Epithelial cell of esophagus (primary cell): ENCODE results near the gene DMC1.
"Not testable (repeated sequence)": the region's sequence is repeated elsewhere in the genome, so short reads cannot be mapped to it uniquely, and the experiment has no call there.

Experiments
- DNase-seq: peaks from one replicate; pipeline ENCODE4 v3.0.0; 2010; ENCODE audit warnings: low read depth
- H3K4me3 ChIP-seq: 2 replicates; pipeline ENCODE4 v1.5.1; 2011; ENCODE audit warnings: mild to moderate bottlenecking, low read length, control low read depth
- TF ChIP-seq, protein P1 (sequence below): IDR thresholded peaks from 2 replicates; pipeline ENCODE4 v1.5.1; 2011; ENCODE audit warnings: low read depth, mild to moderate bottlenecking, low read length, control low read depth, inconsistent platforms; ENCODE audit not compliant: insufficient read depth; ENCODE audit errors: missing control alignments

The DMC1 gene

GRCh38 chr22:38601221-38601764 lies 31.3 kb upstream of the DMC1 start:
- DNase-seq: no peak
- H3K4me3 ChIP-seq: no peak overlapping the region
- TF ChIP-seq, protein P1, sequence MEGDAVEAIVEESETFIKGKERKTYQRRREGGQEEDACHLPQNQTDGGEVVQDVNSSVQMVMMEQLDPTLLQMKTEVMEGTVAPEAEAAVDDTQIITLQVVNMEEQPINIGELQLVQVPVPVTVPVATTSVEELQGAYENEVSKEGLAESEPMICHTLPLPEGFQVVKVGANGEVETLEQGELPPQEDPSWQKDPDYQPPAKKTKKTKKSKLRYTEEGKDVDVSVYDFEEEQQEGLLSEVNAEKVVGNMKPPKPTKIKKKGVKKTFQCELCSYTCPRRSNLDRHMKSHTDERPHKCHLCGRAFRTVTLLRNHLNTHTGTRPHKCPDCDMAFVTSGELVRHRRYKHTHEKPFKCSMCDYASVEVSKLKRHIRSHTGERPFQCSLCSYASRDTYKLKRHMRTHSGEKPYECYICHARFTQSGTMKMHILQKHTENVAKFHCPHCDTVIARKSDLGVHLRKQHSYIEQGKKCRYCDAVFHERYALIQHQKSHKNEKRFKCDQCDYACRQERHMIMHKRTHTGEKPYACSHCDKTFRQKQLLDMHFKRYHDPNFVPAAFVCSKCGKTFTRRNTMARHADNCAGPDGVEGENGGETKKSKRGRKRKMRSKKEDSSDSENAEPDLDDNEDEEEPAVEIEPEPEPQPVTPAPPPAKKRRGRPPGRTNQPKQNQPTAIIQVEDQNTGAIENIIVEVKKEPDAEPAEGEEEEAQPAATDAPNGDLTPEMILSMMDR: no peak

- H3K4me3 ChIP-seq: no peak overlapping the region
- no peak for DNase-seq
- TF ChIP-seq, protein P1: no peak
These were observed 29.5 kb upstream of the DMC1 start for GRCh38 chr22:38599466-38599865.

GRCh38 chr22:38582923-38583322 lies 12.9 kb upstream of the DMC1 start:
- not testable (repeated sequence) for DNase-seq, H3K4me3 ChIP-seq

- no peak for DNase-seq
- no peak overlapping the region for H3K4me3 ChIP-seq
- TF ChIP-seq, protein P1: no peak
These were observed 8.5 kb upstream of the DMC1 start for GRCh38 chr22:38578505-38578904.

DNA sequence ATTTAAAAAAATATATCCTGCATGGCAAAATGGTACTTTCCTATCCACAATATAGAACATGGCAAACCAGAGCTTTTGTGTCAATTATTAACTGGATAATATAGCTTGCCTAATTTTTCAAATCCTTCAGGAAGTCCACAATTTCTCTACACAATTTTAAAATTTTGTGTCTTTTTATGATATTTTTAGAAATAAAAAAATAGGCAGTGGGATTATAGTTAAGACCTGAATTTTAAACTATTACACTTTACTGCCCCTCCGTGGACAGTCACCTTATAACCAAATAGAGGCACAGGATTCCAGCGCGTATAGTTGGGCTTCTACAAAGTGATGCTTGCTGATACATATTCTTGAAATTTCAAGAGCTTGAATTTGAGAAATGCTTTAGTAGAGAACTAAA lies 2.1 kb upstream of the DMC1 start:
- TF ChIP-seq, protein P1: peak; percentile 52
- peak; percentile 66 for DNase-seq
- H3K4me3 ChIP-seq: no peak overlapping the region

DNA sequence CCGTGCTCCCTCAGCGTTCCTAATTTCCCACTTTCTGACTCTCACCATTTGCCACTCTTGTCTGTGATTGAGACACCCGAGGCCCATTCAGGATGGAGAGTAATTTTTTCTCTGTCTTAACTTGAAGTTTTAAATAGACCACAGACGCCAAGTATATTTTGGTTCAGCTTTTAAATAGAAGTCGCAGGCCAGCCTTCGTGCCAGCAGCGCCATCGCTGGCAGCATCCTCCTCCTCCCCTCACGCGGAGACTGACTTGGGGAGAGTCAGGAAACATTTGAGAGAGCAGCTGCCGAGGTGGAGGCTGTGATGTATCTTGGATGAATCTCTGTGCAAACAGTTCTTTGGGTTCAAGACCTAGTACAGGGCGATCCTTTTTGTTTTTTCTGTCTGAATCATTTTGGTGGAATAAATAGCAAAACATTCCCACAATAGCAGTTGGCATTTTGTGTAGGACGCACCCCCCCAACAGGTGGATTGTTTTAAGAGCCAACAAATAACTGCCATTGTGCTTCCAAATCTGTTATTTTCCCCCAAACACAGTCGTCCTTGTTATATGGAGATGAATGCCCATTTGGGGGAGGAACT lies 889 bp upstream of the DMC1 start:
- DNase-seq: peak; percentile 35
- TF ChIP-seq, protein P1: peak; percentile 28

DNA sequence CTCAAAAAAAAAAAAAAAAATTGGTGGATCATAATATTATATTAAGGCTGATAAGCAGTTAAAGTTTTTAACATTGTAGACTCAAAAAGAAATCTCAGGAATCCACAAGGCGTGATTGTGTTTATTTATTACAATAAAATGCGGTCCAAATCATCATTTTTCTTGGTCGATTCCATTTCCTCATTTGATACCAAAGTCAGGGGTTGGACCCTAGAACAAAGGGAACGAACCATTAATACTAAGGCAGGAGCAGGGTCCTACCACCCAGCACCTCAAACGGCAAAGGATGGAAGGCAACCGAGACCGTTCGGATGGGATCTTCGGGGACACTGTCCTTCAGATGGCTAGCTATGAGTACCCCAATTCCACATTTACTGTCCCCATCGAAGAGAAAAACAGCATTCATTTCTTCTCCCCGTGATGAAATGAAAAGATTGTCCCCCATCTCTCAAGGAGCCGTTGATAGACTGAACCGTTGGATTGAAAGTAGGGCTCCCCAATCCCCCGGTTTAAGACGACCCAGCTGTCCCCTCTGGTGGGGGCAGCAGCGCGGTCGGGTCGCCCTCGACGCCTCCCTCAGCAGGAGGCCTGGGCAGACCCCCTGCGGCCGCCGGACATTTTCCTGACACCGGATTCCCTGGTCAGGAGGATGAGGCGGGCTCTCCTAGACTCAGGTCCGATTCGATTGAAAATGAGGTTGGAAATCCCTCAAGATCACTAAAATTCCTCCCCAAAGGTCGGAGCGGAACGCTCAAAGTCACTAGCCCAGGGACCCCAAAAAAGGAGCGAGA lies 607 bp downstream of the DMC1 start:
- peak overlapping the region; percentile 61 for H3K4me3 ChIP-seq
- TF ChIP-seq, protein P1: no peak
- DNase-seq: no peak

More for the DNA sequence above, 889 bp upstream of the DMC1 start:
- peak overlapping the region; percentile 61 for H3K4me3 ChIP-seq
